Parathyroid adenoma (tissue), 2 donors: ENCODE data around the gene LYG1.
"Not testable (repeated sequence)": the region's sequence is repeated elsewhere in the genome, so short reads cannot be mapped to it uniquely, and the experiment has no call there.

ENCODE experiments used
- H2AFZ ChIP-seq: fragments of 300-600 bp; sonication (generic); one replicate; pipeline ENCODE4 v1.7.0; 2017; ENCODE audit warnings: antibody characterized with exemption, mild to moderate bottlenecking
- H3K27ac ChIP-seq: fragments of 300-600 bp; sonication (generic); one replicate; pipeline ENCODE4 v1.7.0; 2017
- H3K27me3 ChIP-seq: fragments of 300-600 bp; sonication (generic); one replicate; pipeline ENCODE4 v1.7.0; 2017; ENCODE audit warnings: low read length; ENCODE audit not compliant: control insufficient read depth, insufficient read depth
- H3K36me3 ChIP-seq: fragments of 300-600 bp; sonication (generic); one replicate; pipeline ENCODE4 v1.7.0; 2017; ENCODE audit warnings: low read length; ENCODE audit not compliant: control insufficient read depth, insufficient read depth
- H3K4me1 ChIP-seq: fragments of 300-600 bp; sonication (generic); one replicate; pipeline ENCODE4 v1.7.0; 2017; ENCODE audit warnings: control low read depth
- H3K4me2 ChIP-seq: fragments of 300-600 bp; sonication (generic); one replicate; pipeline ENCODE4 v1.7.0; 2017; ENCODE audit warnings: low read length
- H3K4me3 ChIP-seq: fragments of 300-600 bp; sonication (generic); one replicate; pipeline ENCODE4 v1.7.0; 2017; ENCODE audit warnings: low read depth, low read length
- H3K79me2 ChIP-seq: fragments of 300-600 bp; sonication (generic); one replicate; pipeline ENCODE4 v1.7.0; 2017; ENCODE audit warnings: control low read depth
- H3K9ac ChIP-seq: fragments of 300-600 bp; sonication (generic); one replicate; pipeline ENCODE4 v1.7.0; 2017; ENCODE audit warnings: mild to moderate bottlenecking
- H3K9me3 ChIP-seq: fragments of 300-600 bp; sonication (generic); one replicate; pipeline ENCODE4 v1.7.0; 2017; ENCODE audit warnings: low read length; ENCODE audit not compliant: control insufficient read depth
- TF ChIP-seq, protein P1 (sequence below): fragments of 300-600 bp; sonication (generic); IDR thresholded peaks from one replicate; pipeline ENCODE4 v1.7.0; 2017; ENCODE audit warnings: antibody characterized with exemption, mild to moderate bottlenecking
- donor health status: primary hyperparathyroidism.

Gene LYG1

GRCh38 chr2:99335911-99336803 lies 35.2 kb upstream of the LYG1 start, which contains the start of gene TXNDC9:
TXNDC9 (minus strand) TSS chr2:99336333; CDS start chr2:99333210, 3,123 bp downstream.
- H3K9me3 ChIP-seq: no peaks in the 10 kb centered on the region
- H3K4me2 ChIP-seq: peak within 1 kb of the TSS; percentile 81
- peak within 1 kb of the TSS; percentile 73 for H3K27ac ChIP-seq
- no peaks in the 10 kb centered on the region for H3K36me3 ChIP-seq
- H3K9ac ChIP-seq: peak within 1 kb of the TSS; percentile 3
- H3K4me3 ChIP-seq: peak within 1 kb of the TSS; percentile 99
- H3K79me2 ChIP-seq: peaks cover 24% of the 10 kb centered on the region
- TF ChIP-seq, protein P1, sequence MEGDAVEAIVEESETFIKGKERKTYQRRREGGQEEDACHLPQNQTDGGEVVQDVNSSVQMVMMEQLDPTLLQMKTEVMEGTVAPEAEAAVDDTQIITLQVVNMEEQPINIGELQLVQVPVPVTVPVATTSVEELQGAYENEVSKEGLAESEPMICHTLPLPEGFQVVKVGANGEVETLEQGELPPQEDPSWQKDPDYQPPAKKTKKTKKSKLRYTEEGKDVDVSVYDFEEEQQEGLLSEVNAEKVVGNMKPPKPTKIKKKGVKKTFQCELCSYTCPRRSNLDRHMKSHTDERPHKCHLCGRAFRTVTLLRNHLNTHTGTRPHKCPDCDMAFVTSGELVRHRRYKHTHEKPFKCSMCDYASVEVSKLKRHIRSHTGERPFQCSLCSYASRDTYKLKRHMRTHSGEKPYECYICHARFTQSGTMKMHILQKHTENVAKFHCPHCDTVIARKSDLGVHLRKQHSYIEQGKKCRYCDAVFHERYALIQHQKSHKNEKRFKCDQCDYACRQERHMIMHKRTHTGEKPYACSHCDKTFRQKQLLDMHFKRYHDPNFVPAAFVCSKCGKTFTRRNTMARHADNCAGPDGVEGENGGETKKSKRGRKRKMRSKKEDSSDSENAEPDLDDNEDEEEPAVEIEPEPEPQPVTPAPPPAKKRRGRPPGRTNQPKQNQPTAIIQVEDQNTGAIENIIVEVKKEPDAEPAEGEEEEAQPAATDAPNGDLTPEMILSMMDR: no peak
- H3K27me3 ChIP-seq: no peaks in the 10 kb centered on the region
- H2AFZ ChIP-seq: peak within 1 kb of the TSS; percentile 93
- H3K4me1 ChIP-seq: peaks cover 6% of the 10 kb centered on the region

GRCh38 chr2:99325384-99325783 lies 24.4 kb upstream of the LYG1 start:
- Histone ChIP-seq H3K27ac (no peak overlapping the region), H3K4me1 (no peaks in the 10 kb centered on the region), H2AFZ (no peak overlapping the region), H3K27me3 (no peaks in the 10 kb centered on the region), H3K36me3 (no peaks in the 10 kb centered on the region), H3K9me3 (no peaks in the 10 kb centered on the region), H3K4me2 (no peak overlapping the region), H3K9ac (no peak overlapping the region), H3K79me2 (peaks cover 6% of the 10 kb centered on the region), H3K4me3 (no peak overlapping the region)
- TF ChIP-seq, protein P1: no peak

DNA sequence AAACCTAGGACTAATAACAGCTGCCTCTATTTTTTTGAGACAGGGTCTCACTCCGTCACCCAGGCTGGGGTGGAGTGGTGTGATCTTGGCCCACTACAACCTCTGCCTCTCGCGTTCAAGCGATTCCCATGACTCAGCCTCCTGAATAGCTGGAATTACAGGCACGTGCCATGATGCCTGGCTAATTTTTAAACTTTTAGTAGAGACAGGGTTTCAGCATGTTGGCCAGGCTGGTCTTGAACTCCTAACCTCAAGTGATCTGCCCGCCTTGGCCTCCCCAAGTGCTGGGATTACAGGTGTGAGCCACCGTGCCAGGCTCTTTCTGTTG lies 16.8 kb upstream of the LYG1 start:
- not testable (repeated sequence) for H3K27ac ChIP-seq, H3K79me2 ChIP-seq, H2AFZ ChIP-seq, H3K9ac ChIP-seq, H3K4me3 ChIP-seq, H3K27me3 ChIP-seq, H3K4me2 ChIP-seq, H3K9me3 ChIP-seq, H3K36me3 ChIP-seq, H3K4me1 ChIP-seq

DNA sequence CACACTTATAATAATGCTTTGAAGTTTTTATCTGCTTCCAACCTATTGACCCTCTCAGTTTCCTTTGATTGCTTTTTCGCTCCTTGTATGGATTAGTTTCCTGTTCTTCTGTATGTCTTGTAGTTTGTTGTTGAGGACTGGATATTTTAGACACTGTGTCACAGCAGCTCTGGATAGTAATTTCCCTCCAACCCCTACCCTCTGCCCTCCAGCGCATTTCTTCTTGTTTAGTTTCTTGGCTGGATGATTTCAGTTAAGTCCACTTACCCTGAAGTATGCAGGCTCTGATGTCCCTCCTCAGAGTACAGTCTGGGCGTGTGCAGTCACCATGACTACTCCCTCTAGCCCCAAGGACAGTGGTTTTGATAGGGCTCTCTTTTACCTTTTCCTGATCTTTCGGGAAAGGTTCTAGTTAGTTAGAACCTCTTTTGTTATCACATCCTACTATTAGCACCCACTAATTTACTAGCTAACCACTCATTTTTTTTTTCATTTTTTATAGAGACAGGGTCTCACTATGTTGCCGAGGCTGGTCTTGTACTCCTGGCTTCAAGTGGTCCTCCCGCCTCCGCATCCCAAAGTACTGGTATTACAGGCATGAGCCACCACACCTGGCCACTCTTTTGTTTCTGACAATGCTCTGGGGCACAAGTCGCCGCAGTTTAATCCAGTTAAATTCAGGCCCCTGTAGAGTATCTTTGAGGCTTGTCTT lies 16.3 kb upstream of the LYG1 start:
- no peak overlapping the region for H3K4me3 ChIP-seq
- no peaks in the 10 kb centered on the region for H3K4me1 ChIP-seq
- H2AFZ ChIP-seq: no peak overlapping the region
- H3K36me3 ChIP-seq: no peaks in the 10 kb centered on the region
- TF ChIP-seq, protein P1: no peak
- H3K4me2 ChIP-seq: no peak overlapping the region
- no peaks in the 10 kb centered on the region for H3K27me3 ChIP-seq
- H3K9ac ChIP-seq: no peak overlapping the region
- H3K27ac ChIP-seq: no peak overlapping the region
- H3K9me3 ChIP-seq: no peaks in the 10 kb centered on the region
- H3K79me2 ChIP-seq: no peaks in the 10 kb centered on the region

DNA sequence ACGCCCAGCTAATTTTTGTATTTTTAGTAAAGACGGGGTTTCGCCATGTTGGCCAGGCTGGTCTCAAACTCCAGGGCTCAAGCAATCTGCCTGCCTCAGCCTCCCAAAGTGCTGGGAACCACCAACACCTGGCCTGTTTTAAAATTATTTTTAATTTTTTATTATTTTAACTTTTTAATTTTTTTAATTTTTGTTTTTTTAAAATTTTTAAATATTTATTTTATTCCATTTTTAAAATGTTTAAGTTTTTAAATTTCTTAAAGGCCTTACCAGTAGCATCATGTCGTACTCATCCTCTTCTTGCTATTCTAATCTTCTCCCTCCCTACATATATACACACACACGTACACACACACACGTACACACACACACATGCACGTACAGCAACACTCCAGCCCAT lies 1.4 kb downstream of the LYG1 start:
- H3K4me1 ChIP-seq: no peaks in the 10 kb centered on the region
- no peaks in the 10 kb centered on the region for H3K9me3 ChIP-seq
- no peaks in the 10 kb centered on the region for H3K79me2 ChIP-seq
- H3K27ac ChIP-seq: no peak overlapping the region
- H3K36me3 ChIP-seq: no peaks in the 10 kb centered on the region
- no peak overlapping the region for H3K4me2 ChIP-seq
- H2AFZ ChIP-seq: no peak overlapping the region
- no peaks in the 10 kb centered on the region for H3K27me3 ChIP-seq
- TF ChIP-seq, protein P1: no peak
- no peak overlapping the region for H3K4me3 ChIP-seq
- no peak overlapping the region for H3K9ac ChIP-seq
